ENCODE results near the gene WDR45B. TPM values are rescaled to one million over a fixed set of nuclear protein-coding genes. Genes with fewer than 3 reads are reported as not detected.

The WDR45B gene
- total RNA-seq, 2 donors from 2014 or later, result 45.5 to 49.3 TPM

DNA sequence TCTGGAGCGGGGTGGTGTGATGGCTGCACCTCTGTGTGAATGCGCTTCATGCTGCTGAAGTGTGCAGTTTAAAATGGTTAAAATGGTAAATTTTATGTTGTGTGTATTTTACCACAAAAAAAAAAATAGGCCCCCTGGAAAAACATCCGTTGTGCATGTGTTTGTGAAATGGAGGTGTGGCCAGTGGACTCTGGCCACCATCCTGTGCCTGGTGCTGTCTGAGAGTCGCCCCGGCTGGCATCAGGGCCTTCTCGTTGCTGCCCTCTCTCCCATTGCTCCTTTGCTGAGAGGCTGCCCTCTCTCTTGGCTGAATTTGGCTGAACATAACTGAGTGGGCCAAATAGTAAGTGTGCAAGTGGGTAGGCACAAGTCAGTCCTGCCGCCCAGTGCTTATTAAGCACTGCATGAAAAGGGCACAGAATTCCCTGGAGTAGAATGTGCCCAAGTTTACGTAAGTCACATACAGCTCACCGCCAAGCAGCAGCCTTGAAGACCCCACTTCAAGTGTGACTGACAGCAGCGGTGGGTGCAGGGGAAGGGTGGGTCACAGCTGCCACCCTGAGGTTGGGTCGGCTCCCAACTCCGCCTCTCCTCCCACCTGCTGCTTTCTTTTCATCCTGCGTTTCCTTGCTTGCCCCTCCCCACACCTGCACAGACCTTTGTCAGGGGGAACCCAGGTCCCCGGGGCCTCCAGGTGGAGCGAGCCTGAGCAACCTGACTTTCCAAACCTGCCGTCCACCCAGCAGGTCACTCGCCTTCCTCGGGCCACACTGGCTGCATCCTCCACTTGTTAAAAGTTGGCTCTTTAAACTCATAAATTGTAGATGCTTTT, 81.9 kb downstream of the WDR45B start:
- no peak for TF ChIP-seq POLR2A (IDR thresholded peaks at IDR 0.05)
- TF ChIP-seq, protein P1, sequence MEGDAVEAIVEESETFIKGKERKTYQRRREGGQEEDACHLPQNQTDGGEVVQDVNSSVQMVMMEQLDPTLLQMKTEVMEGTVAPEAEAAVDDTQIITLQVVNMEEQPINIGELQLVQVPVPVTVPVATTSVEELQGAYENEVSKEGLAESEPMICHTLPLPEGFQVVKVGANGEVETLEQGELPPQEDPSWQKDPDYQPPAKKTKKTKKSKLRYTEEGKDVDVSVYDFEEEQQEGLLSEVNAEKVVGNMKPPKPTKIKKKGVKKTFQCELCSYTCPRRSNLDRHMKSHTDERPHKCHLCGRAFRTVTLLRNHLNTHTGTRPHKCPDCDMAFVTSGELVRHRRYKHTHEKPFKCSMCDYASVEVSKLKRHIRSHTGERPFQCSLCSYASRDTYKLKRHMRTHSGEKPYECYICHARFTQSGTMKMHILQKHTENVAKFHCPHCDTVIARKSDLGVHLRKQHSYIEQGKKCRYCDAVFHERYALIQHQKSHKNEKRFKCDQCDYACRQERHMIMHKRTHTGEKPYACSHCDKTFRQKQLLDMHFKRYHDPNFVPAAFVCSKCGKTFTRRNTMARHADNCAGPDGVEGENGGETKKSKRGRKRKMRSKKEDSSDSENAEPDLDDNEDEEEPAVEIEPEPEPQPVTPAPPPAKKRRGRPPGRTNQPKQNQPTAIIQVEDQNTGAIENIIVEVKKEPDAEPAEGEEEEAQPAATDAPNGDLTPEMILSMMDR (IDR thresholded peaks at IDR 0.05), result no peak
- H3K4me1 ChIP-seq, result peaks cover 9% of the 10 kb centered on the region
- no peak overlapping the region for H3K4me3 ChIP-seq
- intact Hi-C loops (cut with DNase I), result no loop called here
- WGBS, 2 donors, result 82 to 92% methylated on average over 16 to 18 of the region's 18 CpGs
- no peaks in the 10 kb centered on the region for H3K9me3 ChIP-seq
- H3K27me3 ChIP-seq, result no peaks in the 10 kb centered on the region
- peaks cover 2 to 10% of the 10 kb centered on the region in 2 donors for H3K36me3 ChIP-seq (replicated peaks in 1 of 2; ENCODE audit: insufficient read depth in 1 of 2, low read depth in 2 of 2)
- ATAC-seq (no peak), DNase-seq (no peak)
- H3K27ac ChIP-seq, result no peak overlapping the region

DNA sequence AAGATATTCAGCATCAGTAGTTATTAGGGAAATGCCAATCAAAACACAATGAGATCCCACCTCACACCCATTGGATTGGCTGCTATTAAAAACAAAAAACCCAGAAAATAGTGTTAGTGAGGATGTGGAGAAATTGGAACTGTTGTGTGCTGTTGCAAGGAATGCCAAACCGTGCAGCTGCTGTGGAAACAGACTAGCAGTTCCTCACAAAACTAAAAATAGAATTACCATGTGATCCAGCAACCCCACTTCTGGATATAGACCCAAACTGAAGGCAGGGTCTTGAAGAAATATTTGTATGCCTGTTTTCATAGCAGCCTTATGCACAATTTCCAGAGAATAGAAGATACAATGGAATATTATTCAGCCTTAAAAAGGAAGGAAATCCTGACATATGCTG, 82.7 kb downstream of the WDR45B start:
- Histone ChIP-seq H3K27me3 (no peaks in the 10 kb centered on the region), H3K4me1 (peaks cover 17% of the 10 kb centered on the region), H3K4me3 (no peak overlapping the region), H3K36me3 (replicated peaks in 1 of 2; ENCODE audit: insufficient read depth in 1 of 2, low read depth in 2 of 2) (peaks cover 0 to 10% of the 10 kb centered on the region in 2 donors), H3K27ac (no peak overlapping the region), H3K9me3 (no peaks in the 10 kb centered on the region)
- DNase-seq (no peak), ATAC-seq (no peak)
- intact Hi-C loops (cut with DNase I), result no loop called here
- TF ChIP-seq, protein P1 (IDR thresholded peaks at IDR 0.05), result no peak
- TF ChIP-seq POLR2A (IDR thresholded peaks at IDR 0.05), result no peak
- WGBS, 2 donors, result 36 to 59% methylated on average over 1 of the region's 1 CpG

Small RNAs within 50 kb of the gene (microRNA-seq; reads per million reads assigned to microRNA genes)
- gene MIR4525 (ENCODE audit: borderline number of aligned reads in 2 of 2, borderline replicate concordance in 2 of 2), result 0.47 to 1.8 reads per million in 2 donors

Small RNAs within 50 kb of the gene (small RNA-seq; reads per million reads assigned to genes)
- not detected for gene MIR4525

Other genes starting within 250 kb of the WDR45B start
- gene HEXD, start 230.1 kb downstream of the WDR45B start, total RNA-seq, result 100 to 1,000 TPM in 1 of 2 donors, 10 to 100 TPM in 1; 54.7 to 188 TPM
- gene OGFOD3, start 229.9 kb downstream of the WDR45B start, total RNA-seq, result 10 to 100 TPM; 16.8 to 40.0 TPM
- gene CYBC1, start 197.7 kb downstream of the WDR45B start, total RNA-seq, result 10 to 100 TPM; 53.1 to 68.2 TPM
- 10 to 100 TPM; 14.5 to 85.4 TPM for gene NARF, start 189.7 kb downstream of the WDR45B start, total RNA-seq
- 10 to 100 TPM; 10.6 to 25.1 TPM for gene FOXK2, start 128.7 kb downstream of the WDR45B start, total RNA-seq
- gene RAB40B, start 50.3 kb upstream of the WDR45B start, total RNA-seq, result 10 to 100 TPM; 18.2 to 39.9 TPM
- gene FN3KRP, start 68.3 kb upstream of the WDR45B start, total RNA-seq, result 1 to 10 TPM; 7.6 to 8.0 TPM
- 10 to 100 TPM; 15.2 to 29.1 TPM for gene FN3K, start 87.2 kb upstream of the WDR45B start, total RNA-seq
- gene TBCD, start 103.6 kb upstream of the WDR45B start, total RNA-seq, result 10 to 100 TPM; 38.9 to 74.8 TPM
- gene ZNF750, start 191.6 kb upstream of the WDR45B start, total RNA-seq, result not detected

Measured in body of pancreas (tissue), 4 donors.